GM12801 (cell line): ENCODE data around the gene KCNIP4.

ENCODE experiments used
- CTCF ChIP-seq: IDR thresholded peaks from one replicate; pipeline ENCODE4 v1.5.1; 2011; ENCODE audit warnings: control low read depth; ENCODE audit not compliant: insufficient read length; ENCODE audit errors: extremely low read depth

The KCNIP4 gene

GRCh38 chr4:20735931-20736330 lies 1212.6 kb downstream of the KCNIP4 start:
- no peak for TF ChIP-seq CTCF

- TF ChIP-seq CTCF: no peak
Measured at GRCh38 chr4:20724915-20725314, 1223.7 kb downstream of the KCNIP4 start.

GRCh38 chr4:20723463-20723862 lies 1225.1 kb downstream of the KCNIP4 start:
- TF ChIP-seq CTCF: no peak

- TF ChIP-seq CTCF: no peak
Measured at GRCh38 chr4:20723019-20723418, 1225.6 kb downstream of the KCNIP4 start.

- no peak for TF ChIP-seq CTCF
Measured at GRCh38 chr4:20711335-20711734, 1237.2 kb downstream of the KCNIP4 start.

GRCh38 chr4:20700007-20700761 lies 1248.4 kb downstream of the KCNIP4 start, which contains the start of gene PACRGL:
PACRGL (plus strand) TSS chr4:20700458; CDS start chr4:20704482, 4,024 bp downstream.
- TF ChIP-seq CTCF: no peak

- no peak for TF ChIP-seq CTCF
Measured at GRCh38 chr4:20698820-20699219, 1249.8 kb downstream of the KCNIP4 start.
